ENCODE measurements around the gene FGFRL1.

FGFRL1 gene

GRCh38 chr4:1000686-1001260 lies 10.7 kb upstream of the FGFRL1 start:
- Histone ChIP-seq H2AFZ (ENCODE audit: low read depth, low read length) (no peak overlapping the region), H3K4me3 (ENCODE audit: low read length) (no peak overlapping the region), H3K9me3 (ENCODE audit: insufficient read depth, low read length) (no peaks in the 10 kb centered on the region), H3K79me2 (ENCODE audit: low read length) (no peaks in the 10 kb centered on the region), H3K36me3 (replicated peaks; ENCODE audit: low read depth, low read length) (no peaks in the 10 kb centered on the region), H3K9ac (ENCODE audit: low read length) (no peak overlapping the region), H3K27me3 (ENCODE audit: low read depth, low read length) (peaks cover 24% of the 10 kb centered on the region), H3K4me2 (ENCODE audit: low read length) (no peak overlapping the region), H3K4me1 (ENCODE audit: low read length) (no peaks in the 10 kb centered on the region), H4K20me1 (ENCODE audit: insufficient read depth, low read length) (no peaks in the 10 kb centered on the region), H3K27ac (ENCODE audit: low read length) (no peak overlapping the region)
- TF ChIP-seq EZH2phosphoT487 (IDR thresholded peaks at IDR 0.05; ENCODE audit: low read depth) = no peak
- no peak for TF ChIP-seq CTCF (IDR thresholded peaks at IDR 0.05; ENCODE audit: low read depth, low read length)

GRCh38 chr4:1001561-1002130 lies 9.8 kb upstream of the FGFRL1 start:
- Histone ChIP-seq H3K79me2 (ENCODE audit: low read length) (no peaks in the 10 kb centered on the region), H3K27ac (ENCODE audit: low read length) (no peak overlapping the region), H2AFZ (ENCODE audit: low read depth, low read length) (no peak overlapping the region), H3K27me3 (ENCODE audit: low read depth, low read length) (peaks cover 24% of the 10 kb centered on the region), H3K4me1 (ENCODE audit: low read length) (no peaks in the 10 kb centered on the region), H3K9me3 (ENCODE audit: insufficient read depth, low read length) (no peaks in the 10 kb centered on the region), H3K4me2 (ENCODE audit: low read length) (no peak overlapping the region), H4K20me1 (ENCODE audit: insufficient read depth, low read length) (no peaks in the 10 kb centered on the region), H3K9ac (ENCODE audit: low read length) (no peak overlapping the region), H3K36me3 (replicated peaks; ENCODE audit: low read depth, low read length) (no peaks in the 10 kb centered on the region), H3K4me3 (ENCODE audit: low read length) (no peak overlapping the region)
- no peak for TF ChIP-seq EZH2phosphoT487 (IDR thresholded peaks at IDR 0.05; ENCODE audit: low read depth)
- TF ChIP-seq CTCF (IDR thresholded peaks at IDR 0.05; ENCODE audit: low read depth, low read length) = no peak

- Histone ChIP-seq H3K36me3 (replicated peaks; ENCODE audit: low read depth, low read length) (no peaks in the 10 kb centered on the region), H3K4me1 (ENCODE audit: low read length) (no peaks in the 10 kb centered on the region), H3K4me3 (ENCODE audit: low read length) (no peak overlapping the region), H2AFZ (ENCODE audit: low read depth, low read length) (no peak overlapping the region), H4K20me1 (ENCODE audit: insufficient read depth, low read length) (no peaks in the 10 kb centered on the region), H3K9ac (ENCODE audit: low read length) (no peak overlapping the region), H3K9me3 (ENCODE audit: insufficient read depth, low read length) (no peaks in the 10 kb centered on the region), H3K27ac (ENCODE audit: low read length) (no peak overlapping the region), H3K4me2 (ENCODE audit: low read length) (no peak overlapping the region), H3K27me3 (ENCODE audit: low read depth, low read length) (peaks cover 25% of the 10 kb centered on the region), H3K79me2 (ENCODE audit: low read length) (no peaks in the 10 kb centered on the region)
- no peak for TF ChIP-seq EZH2phosphoT487 (IDR thresholded peaks at IDR 0.05; ENCODE audit: low read depth)
- TF ChIP-seq CTCF (IDR thresholded peaks at IDR 0.05; ENCODE audit: low read depth, low read length) = no peak
These were observed 9.2 kb upstream of the FGFRL1 start for GRCh38 chr4:1002131-1002630.

- Histone ChIP-seq H2AFZ (ENCODE audit: low read depth, low read length) (no peak overlapping the region), H3K9ac (ENCODE audit: low read length) (no peak overlapping the region), H3K36me3 (replicated peaks; ENCODE audit: low read depth, low read length) (no peaks in the 10 kb centered on the region), H3K4me1 (ENCODE audit: low read length) (no peaks in the 10 kb centered on the region), H3K4me3 (ENCODE audit: low read length) (no peak overlapping the region), H4K20me1 (ENCODE audit: insufficient read depth, low read length) (no peaks in the 10 kb centered on the region), H3K27ac (ENCODE audit: low read length) (no peak overlapping the region), H3K27me3 (ENCODE audit: low read depth, low read length) (peaks cover 21% of the 10 kb centered on the region), H3K9me3 (ENCODE audit: insufficient read depth, low read length) (no peaks in the 10 kb centered on the region), H3K4me2 (ENCODE audit: low read length) (no peak overlapping the region), H3K79me2 (ENCODE audit: low read length) (no peaks in the 10 kb centered on the region)
- TF ChIP-seq EZH2phosphoT487 (IDR thresholded peaks at IDR 0.05; ENCODE audit: low read depth) (no peak), CTCF (IDR thresholded peaks at IDR 0.05; ENCODE audit: low read depth, low read length) (no peak)
These were observed 8.7 kb upstream of the FGFRL1 start for GRCh38 chr4:1002631-1003251.
